MCF 10A (cell line): ENCODE results near the gene NR3C1. TPM values are rescaled to one million over a fixed set of nuclear protein-coding genes. Genes with fewer than 3 reads are reported as not detected.

Experiments
- BruUV-seq: library from RNA; stranded (reverse); fragments of 400-500 nt; replicated peaks from 2 replicates; lab custom pipeline; 2021; lab: Mats Ljungman, UMichigan
- CTCF ChIA-PET: fragments of 300-600 bp; sonication (Branson Sonifier 250); formaldehyde crosslinking; extraction: SDS; loops from one replicate; lab custom pipeline; 2021; ENCODE audit warnings: antibody characterized with exemption, inconsistent platforms; lab: Yijun Ruan, JAX
- POLR2A ChIA-PET: fragments of 300-600, 350-650 bp; sonication (Branson Sonifier 250); formaldehyde crosslinking; extraction: SDS; loops from one replicate; lab custom pipeline; 2020; ENCODE audit warnings: antibody characterized with exemption, inconsistent platforms; lab: Yijun Ruan, JAX
- DNase-seq: peaks from one replicate; pipeline ENCODE4 v3.0.0-alpha.2; 2018; ENCODE audit not compliant: unreplicated experiment
- H3K27ac Mint-ChIP-seq: one replicate; pipeline ENCODE4 v1.8.0; 2022; ENCODE audit warnings: mild to moderate bottlenecking, low read depth, mixed read lengths; ENCODE audit not compliant: unreplicated experiment
- H3K27me3 Mint-ChIP-seq: one replicate; pipeline ENCODE4 v1.8.0; 2022; ENCODE audit warnings: mixed read lengths; ENCODE audit not compliant: insufficient read depth, unreplicated experiment
- H3K36me3 Mint-ChIP-seq: one replicate; pipeline ENCODE4 v1.8.0; 2022; ENCODE audit warnings: mild to moderate bottlenecking, moderate library complexity, mixed read lengths; ENCODE audit not compliant: insufficient read depth, unreplicated experiment
- H3K4me1 Mint-ChIP-seq: one replicate; pipeline ENCODE4 v1.8.0; 2022; ENCODE audit warnings: mixed read lengths; ENCODE audit not compliant: insufficient read depth, unreplicated experiment
- H3K4me3 Mint-ChIP-seq: one replicate; pipeline ENCODE4 v1.8.0; 2022; ENCODE audit warnings: mild to moderate bottlenecking, moderate library complexity, mixed read lengths; ENCODE audit not compliant: unreplicated experiment
- H3K9me3 Mint-ChIP-seq: one replicate; pipeline ENCODE4 v1.8.0; 2022; ENCODE audit warnings: mixed read lengths; ENCODE audit not compliant: unreplicated experiment
- CTCF ChIP-seq: fragments of 200-600 bp; IDR thresholded peaks from one replicate; pipeline ENCODE4 v1.8.0; 2022; ENCODE audit warnings: antibody characterized with exemption, mild to moderate bottlenecking; ENCODE audit not compliant: unreplicated experiment
- intact Hi-C: fragments of 100-400 bp; cut with micrococcal nuclease; formaldehyde crosslinking; loops from 2 replicates; pipeline ENCODE4 v1.14.1; 2022
- total RNA-seq: library from RNA; stranded (reverse); gene quantifications from 2 replicates; pipeline ENCODE4 v1.2.3, GENCODE V29; 2022

The NR3C1 gene
- total RNA-seq, 1 experiment from 2014 or later, result 92.9 TPM

DNA sequence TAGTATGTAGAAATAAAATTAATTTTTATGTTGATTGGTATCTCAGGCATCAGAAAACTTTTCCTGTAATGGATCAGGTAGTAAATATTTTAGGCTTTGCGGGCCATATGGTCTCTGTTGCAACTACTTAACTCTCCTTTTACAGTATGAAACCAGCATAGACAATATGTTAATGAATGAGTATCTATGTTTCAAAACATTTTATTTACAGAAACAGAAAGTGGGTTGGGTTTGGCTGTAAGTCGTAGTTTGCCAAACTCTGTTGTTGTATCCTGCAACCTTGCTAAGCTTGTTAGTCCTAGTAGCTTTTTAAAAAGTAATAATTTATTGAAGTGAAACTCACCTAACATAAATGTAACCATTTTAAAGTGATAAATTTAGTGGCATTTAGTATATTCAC lies 132.1 kb downstream of the NR3C1 start:
- peaks cover 28% of the 10 kb centered on the region for H3K9me3 Mint-ChIP-seq
- H3K27me3 Mint-ChIP-seq, result no peaks in the 10 kb centered on the region
- TF ChIP-seq CTCF, result no peak
- POLR2A ChIA-PET, result interaction anchor here (0.6 to 2.0 kb wide), 6 partner anchors 8 to 118 kb away, joined by 3 to 6 read pairs (median 3); no protein-coding TSS in a partner anchor
- intact Hi-C loops, result no loop called here
- CTCF ChIA-PET, result no interaction called here
- no peak overlapping the region for H3K4me3 Mint-ChIP-seq
- H3K4me1 Mint-ChIP-seq, result peaks cover 4% of the 10 kb centered on the region
- BruUV-seq, result no TSS peak
- DNase-seq, result no peak
- peaks cover 37% of the 10 kb centered on the region for H3K36me3 Mint-ChIP-seq
- H3K27ac Mint-ChIP-seq, result no peak overlapping the region

- Mint-ChIP-seq H3K4me3 (no peak overlapping the region), H3K36me3 (peaks cover 8% of the 10 kb centered on the region), H3K9me3 (peaks cover 28% of the 10 kb centered on the region), H3K27ac (no peak overlapping the region), H3K27me3 (no peaks in the 10 kb centered on the region), H3K4me1 (peaks cover 6% of the 10 kb centered on the region)
- no peak for DNase-seq
- ChIA-PET CTCF (no interaction called here), POLR2A (interaction anchor here (0.6 to 1.0 kb wide), 3 partner anchors 19 to 108 kb away, joined by 3 to 4 read pairs (median 3); no protein-coding TSS in a partner anchor)
- no TSS peak for BruUV-seq
- intact Hi-C loops, result no loop called here
- no peak for TF ChIP-seq CTCF
Measured at GRCh38 chr5:143268388-143268787, 135.1 kb downstream of the NR3C1 start.

GRCh38 chr5:143267186-143267585 lies 136.3 kb downstream of the NR3C1 start:
- DNase-seq, result no peak
- intact Hi-C loops, result no loop called here
- no peak for TF ChIP-seq CTCF
- Mint-ChIP-seq H3K9me3 (peaks cover 28% of the 10 kb centered on the region), H3K36me3 (peaks cover 4% of the 10 kb centered on the region), H3K27ac (no peak overlapping the region), H3K27me3 (no peaks in the 10 kb centered on the region), H3K4me3 (no peak overlapping the region), H3K4me1 (peaks cover 15% of the 10 kb centered on the region)
- ChIA-PET POLR2A (interaction anchor here (0.7 kb wide), 2 partner anchors 514 to 555 kb away, joined by 3 to 4 read pairs; no protein-coding TSS in a partner anchor), CTCF (interaction anchor here (1.0 kb wide), 1 partner anchor 558 kb away, joined by 3 read pairs; no protein-coding TSS in a partner anchor)
- BruUV-seq, result no TSS peak

GRCh38 chr5:143265995-143266394 lies 137.5 kb downstream of the NR3C1 start:
- H3K9me3 Mint-ChIP-seq, result peaks cover 28% of the 10 kb centered on the region
- no peak overlapping the region for H3K27ac Mint-ChIP-seq
- H3K36me3 Mint-ChIP-seq, result no peaks in the 10 kb centered on the region
- H3K27me3 Mint-ChIP-seq, result no peaks in the 10 kb centered on the region
- POLR2A ChIA-PET, result interaction anchor here (0.6 to 0.7 kb wide), 3 partner anchors 22 to 137 kb away, joined by 3 read pairs; partner anchors contain the start of gene NR3C1
- no peak for DNase-seq
- intact Hi-C loops, result no loop called here
- no TSS peak for BruUV-seq
- peaks cover 23% of the 10 kb centered on the region for H3K4me1 Mint-ChIP-seq
- CTCF ChIA-PET, result interaction anchor here (0.6 kb wide), 1 partner anchor 95 kb away, joined by 3 read pairs; no protein-coding TSS in a partner anchor
- no peak overlapping the region for H3K4me3 Mint-ChIP-seq
- no peak for TF ChIP-seq CTCF
